ENCODE measurements around the gene EXOC1L.

GRCh38 chr4:55819634-55820033 lies at the start of gene EXOC1L:
- TF ChIP-seq EP300 (IDR thresholded peaks at IDR 0.05) (no peak), CTCF (IDR thresholded peaks at IDR 0.05) (no peak), POLR2A (IDR thresholded peaks at IDR 0.05) (no peak)

All from gastroesophageal sphincter (tissue), 3 donors.